Sigmoid colon (tissue), 7 donors: ENCODE measurements around the gene YY2. TPM values are rescaled to one million over a fixed set of nuclear protein-coding genes. Genes with fewer than 3 reads are reported as not detected.
A peak's percentile ranks its signal among the peaks of the same experiment; 100 is the strongest.
"Not testable (repeated sequence)": the region's sequence is repeated elsewhere in the genome, so short reads cannot be mapped to it uniquely, and the experiment has no call there.

Experiments used
- DNase-seq: peaks from one replicate; pipeline ENCODE4 v3.0.0-alpha.2; 2019
- H3K27ac ChIP-seq, 4 donors: fragments of 200-600 bp; sonication (generic); one replicate each; pipeline ENCODE4 v1.5.1; 2016 to 2019; ENCODE audit warnings: mild to moderate bottlenecking in 1 of 4
- H3K27me3 ChIP-seq, 3 donors: fragments of 200-600 bp; sonication (generic); one replicate each; pipeline ENCODE4 v1.5.1; 2019; ENCODE audit warnings: mild to moderate bottlenecking in 1 of 3
- H3K36me3 ChIP-seq, 4 donors: fragments of 200-600 bp; sonication (generic); one replicate each; pipeline ENCODE4 v1.5.1; 2016 to 2019
- H3K4me1 ChIP-seq, 4 donors: fragments of 200-600 bp; sonication (generic); one replicate each; pipeline ENCODE4 v1.5.1; 2017 to 2019
- H3K4me3 ChIP-seq, 4 donors: fragments of 200-600 bp; sonication (generic); one replicate each; pipeline ENCODE4 v1.5.1; 2017 to 2019; ENCODE audit warnings: mild to moderate bottlenecking in 2 of 4, moderate library complexity in 1 of 4
- H3K9me3 ChIP-seq, 4 donors: fragments of 200-600 bp in 3 of 4; sonication (generic) in 3 of 4; one replicate each; pipeline versions ENCODE4 v1.5.1 to v1.6.1; 2013 to 2019
- CTCF ChIP-seq, 4 experiments: fragments of 450-650 bp in 3 of 4; fragments of 200-600 bp in 1 of 4; IDR thresholded peaks; one replicate each; pipeline ENCODE4 v1.5.1; 2016 to 2019; ENCODE audit warnings: antibody characterized with exemption in 4 of 4, mild to moderate bottlenecking in 3 of 4, moderate library complexity in 2 of 4
- EP300 ChIP-seq, 4 donors: sonication (generic); formaldehyde crosslinking; IDR thresholded peaks; one replicate each; pipeline ENCODE4 v1.6.1; 2017; ENCODE audit warnings: antibody characterized with exemption in 4 of 4
- POLR2A ChIP-seq, 2 donors: fragments of 450-650 bp; IDR thresholded peaks; one replicate each; pipeline ENCODE4 v1.6.1; 2016; ENCODE audit warnings: antibody characterized with exemption in 2 of 2, mild to moderate bottlenecking in 2 of 2, moderate library complexity in 2 of 2
- POLR2AphosphoS5 ChIP-seq, 4 donors: sonication (generic); formaldehyde crosslinking; IDR thresholded peaks; one replicate each; pipeline ENCODE4 v1.6.1; 2017; ENCODE audit warnings: antibody characterized with exemption in 4 of 4
- WGBS, 2 donors: extraction: QIAGEN DNeasy Blood & Tissue Kit; methylation state at CpG; one replicate each; pipeline ENCODE4 v1.1.7; 2013; 5-methylcytosine and 5-hydroxymethylcytosine counted together
- intact Hi-C: fragments of 100-400 bp; cut with DNase I; formaldehyde crosslinking; loops from one replicate; pipeline ENCODE4 v1.15.1; 2023
- polyA plus RNA-seq, 3 donors: library from polyadenylated mRNA; stranded (reverse); fragments of 200-250 nt; gene quantifications; one replicate each; pipeline ENCODE4 v1.2.3, GENCODE V29; 2013
- total RNA-seq, 4 donors: library from RNA; depleted of rRNA; stranded (reverse); fragments of >200 nt; gene quantifications; one replicate each; pipeline ENCODE4 v1.1.0, GENCODE V29; 2016
- donor health status: healthy with polysubstance abuse.
- donor health status: Bipolar disorder and iron deficiency.
- donor health status: healthy.

The YY2 gene
- total and polyA plus RNA-seq, 7 donors = 0.77 to 4.2 (median 2.3) TPM; not detected in 2

GRCh38 chrX:21813612-21814368 is 42.0 kb upstream of the YY2 start:
- Histone ChIP-seq H3K9me3 (no peaks in the 10 kb centered on the region), H3K36me3 (no peaks in the 10 kb centered on the region), H3K27me3 (no peaks in the 10 kb centered on the region), H3K27ac (no peak overlapping the region), H3K4me3 (no peak overlapping the region), H3K4me1 (no peaks in the 10 kb centered on the region)
- intact Hi-C loops = no loop called here
- no peak for TF ChIP-seq POLR2AphosphoS5 (IDR thresholded peaks at IDR 0.05)
- no peak for TF ChIP-seq EP300 (IDR thresholded peaks at IDR 0.05)
- no peak for DNase-seq

- Histone ChIP-seq H3K4me1 (no peaks in the 10 kb centered on the region), H3K27me3 (no peaks in the 10 kb centered on the region), H3K36me3 (no peaks in the 10 kb centered on the region), H3K27ac (no peak overlapping the region), H3K9me3 (no peaks in the 10 kb centered on the region), H3K4me3 (no peak overlapping the region)
- no peak for DNase-seq
- 88 to 90% methylated on average over 5 of the region's 5 CpGs for WGBS, 2 donors
- intact Hi-C loops = no loop called here
- no peak for TF ChIP-seq POLR2A (IDR thresholded peaks at IDR 0.05)
- TF ChIP-seq CTCF (IDR thresholded peaks at IDR 0.05) = no peak
- TF ChIP-seq EP300 (IDR thresholded peaks at IDR 0.05) = no peak
- TF ChIP-seq POLR2AphosphoS5 (IDR thresholded peaks at IDR 0.05) = no peak
These were observed 39.7 kb upstream of the YY2 start for GRCh38 chrX:21816136-21816535.

GRCh38 chrX:21820170-21820569 is 35.6 kb upstream of the YY2 start:
- H3K27me3 ChIP-seq, H3K9me3 ChIP-seq, H3K4me3 ChIP-seq, intact Hi-C loops, H3K4me1 ChIP-seq, DNase-seq, H3K27ac ChIP-seq, H3K36me3 ChIP-seq: not testable (repeated sequence)
- WGBS, 2 donors = 96 to 100% methylated on average over 1 of the region's 1 CpG

- Histone ChIP-seq H3K4me3 (no peak overlapping the region), H3K4me1 (no peaks in the 10 kb centered on the region), H3K36me3 (no peaks in the 10 kb centered on the region), H3K27ac (peak overlapping the region in 2 of 4 donors; percentile 14 to 17), H3K27me3 (no peaks in the 10 kb centered on the region), H3K9me3 (no peaks in the 10 kb centered on the region)
- 91 to 94% methylated on average over 3 of the region's 3 CpGs for WGBS, 2 donors
- no peak for DNase-seq
- intact Hi-C loops = no loop called here
- TF ChIP-seq EP300 (IDR thresholded peaks at IDR 0.05) (peak in 2 of 4 donors; percentile 51 to 72), POLR2A (IDR thresholded peaks at IDR 0.05) (no peak), POLR2AphosphoS5 (IDR thresholded peaks at IDR 0.05) (peak; percentile 62 to 93 (median 80)), CTCF (IDR thresholded peaks at IDR 0.05) (no peak)
These were observed 33.9 kb upstream of the YY2 start for GRCh38 chrX:21821875-21822274.

- H3K27ac ChIP-seq = no peak overlapping the region
- H3K4me1 ChIP-seq = no peaks in the 10 kb centered on the region
- no peaks in the 10 kb centered on the region for H3K9me3 ChIP-seq
- DNase-seq = no peak
- TF ChIP-seq EP300 (IDR thresholded peaks at IDR 0.05) = no peak
- TF ChIP-seq POLR2A (IDR thresholded peaks at IDR 0.05) = no peak
- no peak for TF ChIP-seq CTCF (IDR thresholded peaks at IDR 0.05)
- no peak for TF ChIP-seq POLR2AphosphoS5 (IDR thresholded peaks at IDR 0.05)
- H3K4me3 ChIP-seq = no peak overlapping the region
- no peaks in the 10 kb centered on the region for H3K36me3 ChIP-seq
- 79 to 83% methylated on average over 2 of the region's 2 CpGs for WGBS, 2 donors
- no peaks in the 10 kb centered on the region for H3K27me3 ChIP-seq
- intact Hi-C loops = no loop called here
These were observed 24.3 kb upstream of the YY2 start for GRCh38 chrX:21831496-21831895.

- Histone ChIP-seq H3K4me1 (peaks cover 0 to 8% (median 3%) of the 10 kb centered on the region in 4 donors), H3K4me3 (no peak overlapping the region), H3K9me3 (no peaks in the 10 kb centered on the region), H3K36me3 (no peaks in the 10 kb centered on the region), H3K27me3 (no peaks in the 10 kb centered on the region), H3K27ac (no peak overlapping the region)
- TF ChIP-seq CTCF (IDR thresholded peaks at IDR 0.05) (no peak), POLR2A (IDR thresholded peaks at IDR 0.05) (no peak), POLR2AphosphoS5 (IDR thresholded peaks at IDR 0.05) (no peak), EP300 (IDR thresholded peaks at IDR 0.05) (no peak)
- intact Hi-C loops = loop anchor here (5.0 kb wide), 1 partner anchor 130 kb away; no protein-coding TSS in a partner anchor
- DNase-seq = no peak
- WGBS, 2 donors = 74 to 86% methylated on average over 2 of the region's 2 CpGs
These were observed 18.7 kb upstream of the YY2 start for GRCh38 chrX:21837056-21837455.
